B cell (primary cell): ENCODE data around the gene ANO2. TPM values are rescaled to one million over a fixed set of nuclear protein-coding genes. Genes with fewer than 3 reads are reported as not detected.

Source experiments
- ATAC-seq: fragments of 200-7000 bp; cut with Tn5 transposase; one replicate; pipeline ENCODE4 v1.10.0; 2021; ENCODE audit warnings: low read depth, mild to moderate bottlenecking, moderate number of reproducible peaks, moderate library complexity
- CTCF ChIA-PET: fragments of 350-600 bp; sonication (Branson Sonifier 250); formaldehyde crosslinking; loops from one replicate; lab custom pipeline; 2021; ENCODE audit warnings: antibody characterized with exemption, inconsistent platforms; lab: Charles Lee
- POLR2A ChIA-PET: fragments of 350-600 bp; sonication (Branson Sonifier 250); formaldehyde crosslinking; loops from one replicate; lab custom pipeline; 2021; ENCODE audit warnings: antibody characterized with exemption; lab: Charles Lee
- DNase-seq: peaks from one replicate; pipeline ENCODE4 v3.0.0; 2013
- H2AFZ ChIP-seq: 2 replicates; pipeline ENCODE4 v1.6.1; 2012; ENCODE audit warnings: mild to moderate bottlenecking, low read depth, low read length; ENCODE audit not compliant: insufficient read depth, poor library complexity, severe bottlenecking
- H3K27ac ChIP-seq, 2 donors: 1 replicate in 1 of 2; 2 replicates in 1 of 2; pipeline ENCODE4 v1.5.1; 2012 to 2013; ENCODE audit warnings: low read length in 2 of 2, mild to moderate bottlenecking in 2 of 2, moderate library complexity in 1 of 2
- H3K27me3 ChIP-seq, 4 experiments: fragments of 200-600 bp in 1 of 4; sonication (generic) in 1 of 4; replicated peaks in 1 of 4; 1 replicate in 2 of 4; 2 replicates in 2 of 4; pipeline versions ENCODE4 v1.6.1 to v1.7.0; 2013 to 2016; ENCODE audit warnings: low read length in 3 of 4, mild to moderate bottlenecking in 2 of 4, mixed read lengths in 1 of 4, moderate library complexity in 1 of 4; ENCODE audit not compliant: insufficient read depth in 4 of 4, control insufficient read depth in 3 of 4; ENCODE audit errors: control extremely low read depth in 1 of 4
- H3K36me3 ChIP-seq, 2 experiments: replicated peaks in 1 of 2; 1 replicate in 1 of 2; 2 replicates in 1 of 2; pipeline versions ENCODE4 v1.6.1 to v1.7.1; 2013; ENCODE audit warnings: low read length in 1 of 2; ENCODE audit not compliant: insufficient read depth in 2 of 2, control insufficient read depth in 1 of 2; ENCODE audit errors: control extremely low read depth in 1 of 2, extremely low read depth in 1 of 2
- H3K4me1 ChIP-seq, 2 donors: fragments of 200-600 bp in 1 of 2; sonication (generic) in 1 of 2; 1 replicate in 1 of 2; 2 replicates in 1 of 2; pipeline versions ENCODE4 v1.5.1 to v1.6.1; 2013 to 2017; ENCODE audit warnings: low read length in 2 of 2; ENCODE audit not compliant: control insufficient read depth in 2 of 2, insufficient read depth in 2 of 2
- H3K4me2 ChIP-seq: replicated peaks from 2 replicates; pipeline ENCODE3; 2012; ENCODE audit warnings: mild to moderate bottlenecking, low read depth, low read length; ENCODE audit not compliant: poor library complexity, severe bottlenecking
- H3K4me3 ChIP-seq, 5 experiments: fragments of 200-600 bp in 1 of 5; sonication (generic) in 1 of 5; 1 replicate in 3 of 5; 2 replicates in 2 of 5; pipeline versions ENCODE4 v1.5.1 to v1.7.0; 2011 to 2016; ENCODE audit warnings: low read length in 4 of 5, mild to moderate bottlenecking in 4 of 5, low read depth in 2 of 5, control low read depth in 1 of 5, moderate library complexity in 1 of 5; ENCODE audit not compliant: insufficient read depth in 1 of 5; ENCODE audit errors: control extremely low read depth in 1 of 5, extremely low read depth in 1 of 5
- H3K79me2 ChIP-seq: fragments of 200-600 bp; sonication (generic); one replicate; pipeline ENCODE4 v1.6.0; 2016; ENCODE audit warnings: low read length; ENCODE audit not compliant: control insufficient read depth, insufficient read depth
- H3K9ac ChIP-seq: fragments of 200-600 bp; sonication (generic); 2 replicates; pipeline ENCODE4 v1.6.1; 2017; ENCODE audit warnings: mild to moderate bottlenecking, low read length, moderate library complexity
- H3K9me3 ChIP-seq, 3 donors: one replicate each; pipeline versions ENCODE4 v1.6.1 to v1.7.1; 2013; ENCODE audit warnings: low read length in 2 of 3; ENCODE audit not compliant: control insufficient read depth in 2 of 3, insufficient read depth in 1 of 3; ENCODE audit errors: control extremely low read depth in 1 of 3
- H4K20me1 ChIP-seq: 2 replicates; pipeline ENCODE4 v1.6.0; 2012; ENCODE audit warnings: mild to moderate bottlenecking, low read length; ENCODE audit not compliant: insufficient read depth, control insufficient read depth, poor library complexity, severe bottlenecking
- H3K27ac Mint-ChIP-seq: one replicate; pipeline ENCODE4 v1.8.0; 2021; ENCODE audit warnings: mixed read lengths
- H3K27me3 Mint-ChIP-seq: one replicate; pipeline ENCODE4 v1.8.0; 2021; ENCODE audit warnings: mixed read lengths
- H3K4me1 Mint-ChIP-seq: one replicate; pipeline ENCODE4 v1.8.0; 2021; ENCODE audit warnings: mixed read lengths
- H3K4me3 Mint-ChIP-seq: one replicate; pipeline ENCODE4 v1.8.0; 2021; ENCODE audit warnings: mixed read lengths
- H3K9me3 Mint-ChIP-seq: one replicate; pipeline ENCODE4 v1.8.0; 2022; ENCODE audit warnings: mixed read lengths; ENCODE audit not compliant: insufficient read depth
- CTCF ChIP-seq: fragments of 200-600 bp; IDR thresholded peaks from one replicate; pipeline ENCODE4 v1.8.0; 2022; ENCODE audit warnings: antibody characterized with exemption, mild to moderate bottlenecking
- EZH2 ChIP-seq: IDR thresholded peaks from 2 replicates; pipeline ENCODE4 v1.6.1; 2012; ENCODE audit warnings: borderline replicate concordance, low read depth, mild to moderate bottlenecking, moderate library complexity, low read length; ENCODE audit not compliant: insufficient read depth, poor library complexity, severe bottlenecking
- WGBS: methylation state at CpG from one replicate; pipeline ENCODE4 v1.1.5; 2013; ENCODE audit warnings: missing lambda C conversion rate; ENCODE audit not compliant: insufficient coverage; 5-methylcytosine and 5-hydroxymethylcytosine counted together
- intact Hi-C: fragments of 100-400 bp; cut with micrococcal nuclease; formaldehyde crosslinking; loops from one replicate; pipeline ENCODE4 v1.10.0; 2022
- polyA plus RNA-seq: library from polyadenylated mRNA; depleted of rRNA; stranded (reverse); fragments of >200 nt; gene quantifications from 2 replicates; pipeline ENCODE4 v1.2.3, GENCODE V29; 2012
- total RNA-seq, 2 donors: library from RNA; stranded (reverse); fragments of 120-200 nt in 1 of 2; gene quantifications; 1 replicate in 1 of 2; 2 replicates in 1 of 2; pipeline versions ENCODE4 v1.2.3 to v1.2.4, GENCODE V29; 2013 to 2022

ANO2 gene
- total and polyA plus RNA-seq, 2 donors (not counting 1 experiment from before 2014, with no cell fraction given): not detected

GRCh38 chr12:5902736-5903135, 42.3 kb downstream of the ANO2 start:
- Histone ChIP-seq H3K27ac (no peak overlapping the region), H4K20me1 (no peaks in the 10 kb centered on the region), H2AFZ (no peak overlapping the region), H3K4me1 (no peaks in the 10 kb centered on the region), H3K79me2 (no peaks in the 10 kb centered on the region), H3K27me3 (peaks cover 0 to 9% (median 0%) of the 10 kb centered on the region in 4 experiments), H3K4me2 (no peak overlapping the region), H3K36me3 (no peaks in the 10 kb centered on the region), H3K9ac (no peak overlapping the region), H3K4me3 (no peak overlapping the region), H3K9me3 (no peaks in the 10 kb centered on the region)
- Mint-ChIP-seq H3K4me3 (no peak overlapping the region), H3K9me3 (no peaks in the 10 kb centered on the region), H3K4me1 (no peaks in the 10 kb centered on the region), H3K27ac (no peak overlapping the region), H3K27me3 (peaks cover 23% of the 10 kb centered on the region)
- no peak for ATAC-seq
- no peak for DNase-seq
- ChIA-PET POLR2A (no interaction called here), CTCF (no interaction called here)
- intact Hi-C loops: no loop called here
- TF ChIP-seq EZH2 (no peak), CTCF (no peak)
- WGBS: 100% methylated on average over 2 of the region's 2 CpGs

DNA sequence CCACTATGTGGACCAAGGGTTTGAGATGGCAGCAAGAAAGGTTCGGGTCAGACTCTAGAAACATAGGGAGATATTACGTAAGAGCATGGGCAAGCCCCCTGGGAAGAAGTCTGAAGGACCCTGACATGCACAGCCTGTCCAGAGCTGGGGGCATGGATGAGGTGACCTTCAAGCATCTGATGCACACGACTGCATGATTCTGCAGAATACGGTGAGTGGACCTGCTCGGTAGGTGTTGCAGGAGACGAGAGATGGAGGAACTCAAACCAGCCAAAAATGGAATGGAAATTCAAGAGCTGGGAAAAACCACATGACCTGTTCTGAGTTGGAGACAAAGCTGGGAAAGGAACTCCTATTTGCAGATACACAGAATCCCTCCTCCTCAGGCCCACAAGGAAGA, 43.6 kb downstream of the ANO2 start:
- Histone ChIP-seq H3K27ac (no peak overlapping the region), H3K4me1 (no peaks in the 10 kb centered on the region), H3K79me2 (no peaks in the 10 kb centered on the region), H3K4me2 (no peak overlapping the region), H3K4me3 (no peak overlapping the region), H3K9me3 (no peaks in the 10 kb centered on the region), H3K27me3 (peaks cover 0 to 9% (median 0%) of the 10 kb centered on the region in 4 experiments), H3K36me3 (no peaks in the 10 kb centered on the region), H4K20me1 (no peaks in the 10 kb centered on the region), H2AFZ (no peak overlapping the region), H3K9ac (no peak overlapping the region)
- intact Hi-C loops: no loop called here
- ATAC-seq (no peak), DNase-seq (no peak)
- POLR2A ChIA-PET: no interaction called here
- no peaks in the 10 kb centered on the region for H3K4me1 Mint-ChIP-seq
- TF ChIP-seq EZH2: no peak
- TF ChIP-seq CTCF: no peak
- H3K9me3 Mint-ChIP-seq: no peaks in the 10 kb centered on the region
- CTCF ChIA-PET: no interaction called here
- peaks cover 36% of the 10 kb centered on the region for H3K27me3 Mint-ChIP-seq
- no peak overlapping the region for H3K27ac Mint-ChIP-seq
- 93% methylated on average over 6 of the region's 6 CpGs for whole genome bisulfite sequencing
- no peak overlapping the region for H3K4me3 Mint-ChIP-seq
